Measurements from ENCODE around the gene AK2.
"Not testable (repeated sequence)": the region's sequence is repeated elsewhere in the genome, so short reads cannot be mapped to it uniquely, and the experiment has no call there.

AK2 gene

GRCh38 chr1:33036526-33037503 lies at the start of gene AK2:
Gene AK2, minus strand, starts transcription at chr1:33036883. Its CDS starts 55 bp downstream, at chr1:33036828.
- peaks cover 42% of the 10 kb centered on the region for H3K4me1 Mint-ChIP-seq (ENCODE audit: low read depth)
- no peaks in the 10 kb centered on the region for H3K9me3 Mint-ChIP-seq (ENCODE audit: low read depth)
- H3K36me3 Mint-ChIP-seq, result peaks cover 12% of the 10 kb centered on the region
- H3K27me3 Mint-ChIP-seq, result no peaks in the 10 kb centered on the region
- H3K27ac Mint-ChIP-seq, result peak within 1 kb of the TSS; percentile 95
- peak within 1 kb of the TSS; percentile 99 for H3K4me3 Mint-ChIP-seq

DNA sequence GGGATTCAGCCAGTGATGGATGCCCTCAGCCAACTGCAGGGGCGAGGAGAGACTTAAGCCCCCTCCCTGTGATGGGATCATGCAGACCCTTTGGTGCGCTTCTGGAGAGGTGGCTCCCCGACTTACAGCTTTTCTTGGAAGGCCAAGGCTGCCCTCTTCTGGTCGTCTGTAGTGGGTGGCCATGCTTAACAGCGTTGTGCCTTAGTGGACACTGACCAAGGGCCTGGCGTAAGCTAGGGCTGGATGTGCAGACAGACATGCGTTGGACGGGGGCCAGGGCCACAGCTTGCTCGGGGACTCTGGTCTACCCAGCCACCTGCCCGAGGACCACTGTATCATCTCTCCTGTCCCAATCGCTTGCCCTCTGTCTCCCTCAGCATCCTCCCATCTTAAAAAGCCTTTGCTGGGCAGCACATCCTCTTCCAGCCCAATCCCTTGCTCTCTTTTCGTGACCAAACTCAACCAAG lies 49.7 kb upstream of the AK2 start:
- H3K4me1 Mint-ChIP-seq (ENCODE audit: low read depth), result peaks cover 32% of the 10 kb centered on the region

GRCh38 chr1:33085332-33085731 lies 48.6 kb upstream of the AK2 start:
- H3K4me3 Mint-ChIP-seq, result no peak overlapping the region
- H3K27ac Mint-ChIP-seq, result no peak overlapping the region
- H3K27me3 Mint-ChIP-seq, result no peaks in the 10 kb centered on the region
- no peaks in the 10 kb centered on the region for H3K36me3 Mint-ChIP-seq
- H3K4me1 Mint-ChIP-seq (ENCODE audit: low read depth), result peaks cover 39% of the 10 kb centered on the region
- H3K9me3 Mint-ChIP-seq (ENCODE audit: low read depth), result no peaks in the 10 kb centered on the region

More for the DNA sequence above, 49.7 kb upstream of the AK2 start:
- H3K9me3 Mint-ChIP-seq (ENCODE audit: low read depth), result no peaks in the 10 kb centered on the region
- H3K4me3 Mint-ChIP-seq, result no peak overlapping the region
- no peak overlapping the region for H3K27ac Mint-ChIP-seq
- H3K36me3 Mint-ChIP-seq, result no peaks in the 10 kb centered on the region
- no peaks in the 10 kb centered on the region for H3K27me3 Mint-ChIP-seq

DNA sequence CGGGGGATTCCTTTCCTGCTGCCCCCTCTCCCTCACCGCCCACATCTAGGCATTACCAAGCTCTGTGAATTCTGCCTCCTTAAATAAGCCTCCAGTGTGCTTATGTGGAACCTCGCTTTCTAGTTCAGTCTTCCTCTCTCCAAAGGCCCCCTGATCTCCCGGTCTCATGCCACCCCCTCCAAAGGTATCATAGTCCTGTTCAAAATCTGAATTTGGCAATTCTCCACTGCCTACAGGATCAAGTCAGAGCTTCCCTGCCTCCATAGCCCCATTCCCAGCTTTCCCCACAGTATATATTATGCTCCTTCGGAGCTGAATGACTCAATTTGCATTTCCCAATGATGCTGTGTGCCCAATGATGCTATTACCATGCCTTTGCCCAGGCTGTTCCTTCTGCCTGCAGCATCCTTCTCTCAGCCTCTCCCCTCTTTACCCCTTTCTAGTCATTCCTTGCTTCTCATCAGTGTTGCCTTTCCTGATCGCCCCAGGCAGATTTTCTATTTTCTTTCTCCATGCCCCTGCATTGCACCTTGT lies 46.0 kb upstream of the AK2 start:
- peak overlapping the region; percentile 4 for H3K27ac Mint-ChIP-seq
- no peaks in the 10 kb centered on the region for H3K27me3 Mint-ChIP-seq
- no peaks in the 10 kb centered on the region for H3K36me3 Mint-ChIP-seq
- peaks cover 29% of the 10 kb centered on the region for H3K4me1 Mint-ChIP-seq (ENCODE audit: low read depth)
- peak overlapping the region; percentile 77 for H3K4me3 Mint-ChIP-seq
- H3K9me3 Mint-ChIP-seq (ENCODE audit: low read depth), result no peaks in the 10 kb centered on the region

DNA sequence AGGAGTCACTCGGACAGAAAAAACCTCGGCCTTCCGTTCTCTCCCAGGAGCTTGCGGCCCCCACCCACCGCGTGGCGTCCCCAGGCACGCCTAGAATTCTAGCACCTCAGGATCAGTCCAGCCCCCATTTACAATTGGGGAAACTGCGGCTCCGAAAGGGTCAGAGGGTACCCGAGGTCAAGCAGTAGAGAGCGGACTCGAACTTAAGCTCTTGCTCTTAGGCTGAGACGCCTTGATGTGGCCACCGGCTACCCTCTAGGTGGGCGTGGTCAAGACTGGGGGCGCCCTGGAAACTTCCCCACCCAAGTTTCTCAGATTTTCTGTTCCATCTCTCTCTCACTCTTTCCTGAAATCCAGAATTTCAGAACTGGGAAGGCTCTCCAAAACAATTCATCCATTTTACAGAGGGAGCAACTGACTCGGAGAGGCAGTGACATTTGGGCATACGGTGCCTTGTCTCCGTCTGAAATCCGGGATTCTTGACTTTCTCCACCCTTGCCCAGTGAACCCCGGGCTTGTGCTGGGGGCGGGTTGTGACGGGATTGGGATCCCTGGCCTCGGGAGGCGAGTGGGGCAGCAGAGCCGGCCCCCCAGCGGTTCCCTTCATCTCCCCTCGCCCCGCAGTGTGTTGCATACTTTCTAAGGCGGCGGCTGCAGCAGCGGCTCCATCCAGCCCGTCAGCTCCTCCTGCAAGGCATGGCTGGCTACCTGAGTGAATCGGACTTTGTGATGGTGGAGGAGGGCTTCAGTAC lies 45.0 kb upstream of the AK2 start:
- peak overlapping the region; percentile 89 for H3K4me3 Mint-ChIP-seq
- no peak overlapping the region for H3K27ac Mint-ChIP-seq
- H3K9me3 Mint-ChIP-seq (ENCODE audit: low read depth), result no peaks in the 10 kb centered on the region
- no peaks in the 10 kb centered on the region for H3K27me3 Mint-ChIP-seq
- peaks cover 25% of the 10 kb centered on the region for H3K4me1 Mint-ChIP-seq (ENCODE audit: low read depth)
- peaks cover 2% of the 10 kb centered on the region for H3K36me3 Mint-ChIP-seq

GRCh38 chr1:33080885-33081553 lies 44.3 kb upstream of the AK2 start, which contains the start of gene AZIN2:
Gene AZIN2, plus strand, starts transcription at chr1:33081153. Its CDS starts 1,097 bp downstream, at chr1:33082250.
- Mint-ChIP-seq H3K36me3 (peaks cover 2% of the 10 kb centered on the region), H3K4me1 (ENCODE audit: low read depth) (peaks cover 23% of the 10 kb centered on the region), H3K27ac (peak within 1 kb of the TSS; percentile 70), H3K27me3 (no peaks in the 10 kb centered on the region), H3K4me3 (peak within 1 kb of the TSS; percentile 89), H3K9me3 (ENCODE audit: low read depth) (no peaks in the 10 kb centered on the region)

- H3K36me3 Mint-ChIP-seq, result peaks cover 2% of the 10 kb centered on the region
- H3K27me3 Mint-ChIP-seq, result no peaks in the 10 kb centered on the region
- peak overlapping the region; percentile 70 for H3K27ac Mint-ChIP-seq
- peak overlapping the region; percentile 89 for H3K4me3 Mint-ChIP-seq
- H3K9me3 Mint-ChIP-seq (ENCODE audit: low read depth), result no peaks in the 10 kb centered on the region
- peaks cover 23% of the 10 kb centered on the region for H3K4me1 Mint-ChIP-seq (ENCODE audit: low read depth)
Measured at GRCh38 chr1:33080373-33080772, 43.7 kb upstream of the AK2 start.

GRCh38 chr1:33078030-33078591 lies 41.4 kb upstream of the AK2 start:
- Mint-ChIP-seq H3K27ac (no peak overlapping the region), H3K4me1 (ENCODE audit: low read depth) (peaks cover 23% of the 10 kb centered on the region), H3K36me3 (peaks cover 2% of the 10 kb centered on the region), H3K4me3 (no peak overlapping the region), H3K9me3 (ENCODE audit: low read depth) (no peaks in the 10 kb centered on the region), H3K27me3 (no peaks in the 10 kb centered on the region)

DNA sequence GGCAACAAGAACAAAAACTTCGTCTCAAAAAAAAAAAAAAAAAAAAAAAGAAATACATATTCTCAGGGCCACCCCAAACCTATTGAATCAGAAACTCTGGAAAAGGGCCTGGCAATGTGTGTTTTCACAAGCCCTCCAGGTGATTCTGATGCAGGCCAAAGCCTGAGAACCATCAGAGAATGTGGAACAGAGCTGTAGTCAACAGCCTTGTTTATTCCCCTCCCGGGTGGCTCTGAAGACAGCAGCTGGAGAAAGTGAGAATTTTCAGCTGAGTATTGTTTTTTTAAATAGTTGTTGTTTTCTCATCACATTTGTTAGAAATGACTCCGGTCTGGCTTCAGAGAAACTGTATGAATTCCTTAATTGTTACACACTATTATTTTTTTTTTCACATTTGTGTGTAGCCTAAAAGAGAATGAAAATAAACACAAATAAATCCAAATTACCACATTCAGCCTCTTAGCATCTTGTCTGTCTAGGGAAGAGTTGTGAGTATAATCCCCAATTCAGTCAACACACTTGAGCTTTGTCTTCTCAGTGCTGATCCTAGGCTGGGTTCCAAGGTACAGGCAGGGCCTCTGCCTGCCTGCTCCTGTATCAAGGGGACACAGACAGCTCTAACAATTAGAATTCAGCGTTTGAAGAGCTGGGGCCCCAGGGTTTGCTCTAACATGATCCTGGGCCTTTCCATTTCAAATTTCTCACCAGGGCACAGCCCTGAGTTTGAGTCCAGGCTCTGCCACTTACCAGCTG lies 37.7 kb upstream of the AK2 start:
- H3K4me3 Mint-ChIP-seq, result no peak overlapping the region

DNA sequence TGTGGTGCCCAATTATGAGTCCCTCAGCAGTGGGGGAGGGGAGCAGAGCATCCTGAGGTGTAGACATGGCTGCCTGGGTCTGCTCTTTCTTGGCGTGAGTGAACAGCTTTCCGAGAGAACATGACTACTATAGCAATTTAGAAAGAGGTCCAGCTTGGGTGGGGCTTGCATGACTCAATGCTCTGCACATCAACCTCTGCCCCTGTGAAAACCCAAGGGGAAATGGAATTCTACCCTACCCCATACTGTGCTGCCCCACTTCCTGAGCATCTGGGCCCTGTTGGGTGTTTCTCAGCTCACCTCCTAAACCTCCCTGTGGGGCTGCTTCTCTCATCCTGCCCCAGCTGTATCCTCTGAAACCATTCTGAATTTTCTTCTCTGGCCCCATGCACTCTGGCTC lies 36.0 kb upstream of the AK2 start:
- Mint-ChIP-seq H3K4me1 (ENCODE audit: low read depth) (no peaks in the 10 kb centered on the region), H3K9me3 (ENCODE audit: low read depth) (peaks cover under 1% of the 10 kb centered on the region), H3K27ac (no peak overlapping the region), H3K27me3 (no peaks in the 10 kb centered on the region), H3K4me3 (no peak overlapping the region), H3K36me3 (peaks cover 3% of the 10 kb centered on the region)

More for the DNA sequence above, 37.7 kb upstream of the AK2 start:
- H3K36me3 Mint-ChIP-seq, result peaks cover 2% of the 10 kb centered on the region
- H3K27ac Mint-ChIP-seq, result no peak overlapping the region
- no peaks in the 10 kb centered on the region for H3K4me1 Mint-ChIP-seq (ENCODE audit: low read depth)
- H3K9me3 Mint-ChIP-seq (ENCODE audit: low read depth), result no peaks in the 10 kb centered on the region
- H3K27me3 Mint-ChIP-seq, result no peaks in the 10 kb centered on the region

- no peak overlapping the region for H3K4me3 Mint-ChIP-seq
- peaks cover 9% of the 10 kb centered on the region for H3K9me3 Mint-ChIP-seq (ENCODE audit: low read depth)
- no peaks in the 10 kb centered on the region for H3K4me1 Mint-ChIP-seq (ENCODE audit: low read depth)
- H3K27me3 Mint-ChIP-seq, result peaks cover 2% of the 10 kb centered on the region
- peaks cover 13% of the 10 kb centered on the region for H3K36me3 Mint-ChIP-seq
- H3K27ac Mint-ChIP-seq, result no peak overlapping the region
Measured at GRCh38 chr1:33070628-33071027, 33.9 kb upstream of the AK2 start.

DNA sequence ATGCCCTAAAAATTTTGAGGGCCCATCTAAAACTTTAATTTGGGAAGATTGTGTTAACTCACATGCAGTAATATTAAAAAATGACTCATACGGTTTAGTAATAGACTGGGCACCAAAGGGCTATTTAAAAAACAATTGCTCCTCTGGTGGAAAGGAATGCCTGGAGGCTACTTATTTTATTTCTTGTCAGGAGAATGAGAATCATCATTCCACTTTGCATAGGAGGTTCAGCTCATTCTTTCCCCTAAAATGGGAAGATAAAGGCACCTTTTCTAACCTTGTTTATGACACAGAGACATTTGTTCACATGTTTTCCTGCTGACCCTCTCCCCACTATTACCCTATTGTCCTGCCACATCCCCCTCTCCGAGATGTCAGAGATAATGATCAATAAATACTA lies 31.4 kb upstream of the AK2 start:
- not testable (repeated sequence) for H3K27ac Mint-ChIP-seq; H3K4me3 Mint-ChIP-seq; H3K27me3 Mint-ChIP-seq; H3K4me1 Mint-ChIP-seq (ENCODE audit: low read depth)
- Mint-ChIP-seq H3K36me3 (peaks cover 28% of the 10 kb centered on the region), H3K9me3 (ENCODE audit: low read depth) (peaks cover 22% of the 10 kb centered on the region)

DNA sequence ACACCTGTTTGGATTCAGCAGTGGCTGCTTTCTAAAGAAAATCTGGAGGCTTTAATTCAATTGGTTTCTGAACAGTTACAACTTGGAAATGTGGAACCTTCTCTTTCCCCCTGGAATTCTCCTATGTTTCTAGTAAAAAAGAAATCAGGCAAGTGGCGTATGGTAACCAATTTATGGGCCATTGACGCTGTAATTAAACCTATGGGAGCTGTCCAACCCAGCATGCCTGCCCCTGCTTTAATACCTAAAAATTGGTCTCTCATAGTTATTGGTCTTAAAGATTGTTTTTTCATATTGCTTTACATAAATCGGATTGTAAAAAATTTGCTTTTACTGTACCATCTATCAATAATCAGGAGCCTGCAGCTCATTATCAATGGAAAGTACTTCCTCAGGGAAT lies 29.8 kb upstream of the AK2 start:
- Mint-ChIP-seq H3K36me3 (peaks cover 34% of the 10 kb centered on the region), H3K9me3 (ENCODE audit: low read depth) (peaks cover 29% of the 10 kb centered on the region)
- H3K27me3 Mint-ChIP-seq; H3K4me3 Mint-ChIP-seq; H3K27ac Mint-ChIP-seq; H3K4me1 Mint-ChIP-seq (ENCODE audit: low read depth): not testable (repeated sequence)

DNA sequence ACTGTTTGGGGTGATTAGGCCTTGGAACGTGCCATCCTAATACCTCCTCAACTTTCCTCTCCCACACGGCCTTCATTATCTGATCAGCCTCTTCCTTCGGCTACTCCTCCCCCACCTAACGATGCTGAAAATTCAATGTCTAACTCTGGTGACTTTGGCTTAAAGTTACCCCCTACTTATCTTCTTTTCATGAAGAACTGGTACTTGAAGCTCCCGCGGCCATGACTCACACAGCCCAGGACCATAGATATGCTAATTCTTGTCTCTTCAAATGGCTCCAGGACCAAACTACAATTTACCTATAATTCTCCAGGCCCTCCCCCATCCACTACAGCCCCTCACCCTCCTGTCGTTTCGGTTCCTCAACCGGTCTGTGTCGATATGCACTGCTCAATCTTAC lies 28.6 kb upstream of the AK2 start:
- Mint-ChIP-seq H3K27ac (no peak overlapping the region), H3K27me3 (peaks cover 2% of the 10 kb centered on the region), H3K4me3 (no peak overlapping the region), H3K36me3 (peaks cover 34% of the 10 kb centered on the region), H3K4me1 (ENCODE audit: low read depth) (no peaks in the 10 kb centered on the region), H3K9me3 (ENCODE audit: low read depth) (peaks cover 30% of the 10 kb centered on the region)
